ENCODE data around the gene ACTR1A.
"Not testable (repeated sequence)": the region's sequence is repeated elsewhere in the genome, so short reads cannot be mapped to it uniquely, and the experiment has no call there.

ACTR1A gene

DNA sequence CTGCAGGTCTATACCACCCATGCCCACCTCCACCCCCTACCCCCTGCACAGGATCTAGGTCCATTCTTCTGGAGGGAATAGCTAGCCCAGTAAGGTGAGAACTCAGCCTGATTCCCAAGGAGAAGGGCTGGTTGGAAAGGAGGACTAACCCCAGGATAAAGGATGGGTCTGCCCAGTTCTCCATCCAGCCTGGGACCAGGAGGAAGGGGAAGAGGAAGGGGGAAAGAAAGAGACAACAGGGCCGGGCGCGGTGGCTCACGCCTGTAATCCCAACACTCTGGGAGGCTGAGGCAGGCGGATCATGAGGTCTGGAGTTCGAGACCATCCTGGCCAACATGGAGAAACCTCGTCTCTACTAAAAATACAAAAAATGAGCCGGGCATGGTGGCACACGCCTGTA lies 32.5 kb upstream of the ACTR1A start:
- not testable (repeated sequence) for H3K4me3 Mint-ChIP-seq; H3K27ac Mint-ChIP-seq; DNase-seq; H3K9me3 Mint-ChIP-seq; H3K27me3 Mint-ChIP-seq; ATAC-seq (replicated peaks); H3K36me3 Mint-ChIP-seq (ENCODE audit: insufficient read depth)
- H3K4me1 Mint-ChIP-seq (ENCODE audit: low read depth in 2 of 2), result peaks cover 12% of the 10 kb centered on the region in 2 donors

DNA sequence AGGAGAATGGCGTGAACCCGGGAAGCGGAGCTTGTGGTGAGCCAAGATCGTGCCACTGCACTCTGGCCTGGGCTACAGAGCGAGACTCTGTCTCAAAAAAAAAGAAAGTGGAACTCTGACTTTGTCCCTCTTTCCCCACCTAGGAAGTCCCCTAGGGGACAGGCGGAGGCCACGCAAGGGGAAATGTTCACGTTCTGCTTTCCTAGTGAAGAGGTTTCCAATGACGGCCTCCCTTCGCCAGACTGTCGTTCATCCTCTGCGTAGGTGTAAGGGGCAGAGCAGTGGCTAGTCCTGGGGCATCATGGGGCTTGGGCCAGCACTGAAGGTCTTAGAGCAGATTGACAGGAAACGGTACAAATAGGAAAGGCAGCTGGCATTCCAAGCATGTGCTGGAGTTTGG lies 31.8 kb upstream of the ACTR1A start:
- DNase-seq (no peak), ATAC-seq (replicated peaks) (no peak)
- no peaks in the 10 kb centered on the region for H3K9me3 Mint-ChIP-seq
- peaks cover 4% of the 10 kb centered on the region for H3K36me3 Mint-ChIP-seq (ENCODE audit: insufficient read depth)
- peaks cover 12% of the 10 kb centered on the region in 2 donors for H3K4me1 Mint-ChIP-seq (ENCODE audit: low read depth in 2 of 2)
- no peaks in the 10 kb centered on the region for H3K27me3 Mint-ChIP-seq
- H3K4me3 Mint-ChIP-seq, result no peak overlapping the region
- H3K27ac Mint-ChIP-seq, result peak overlapping the region in 1 of 2 donors; percentile 25

DNA sequence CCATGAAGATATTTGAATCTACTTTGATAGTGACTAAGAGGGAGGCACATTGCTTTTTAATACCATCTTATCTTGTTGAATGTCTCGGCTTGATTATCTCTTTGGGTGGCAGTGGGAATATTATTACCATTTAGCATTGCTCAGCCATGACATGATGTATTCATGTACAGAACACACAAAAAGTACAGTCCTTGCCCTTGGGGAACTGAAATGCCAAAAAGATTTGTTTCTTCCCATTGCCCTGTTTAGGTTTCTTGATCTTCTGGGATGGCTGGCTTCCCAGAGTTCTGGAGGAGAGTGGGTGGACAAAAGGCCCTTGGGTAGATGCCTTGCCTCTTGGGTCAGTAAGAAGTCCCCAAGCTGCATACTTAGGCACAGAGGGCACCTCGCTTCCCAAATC lies 25.0 kb upstream of the ACTR1A start:
- ATAC-seq (replicated peaks), result no peak
- no peak overlapping the region for H3K4me3 Mint-ChIP-seq
- DNase-seq, result no peak
- H3K27me3 Mint-ChIP-seq, result no peaks in the 10 kb centered on the region
- H3K36me3 Mint-ChIP-seq (ENCODE audit: insufficient read depth), result peaks cover 24% of the 10 kb centered on the region
- no peak overlapping the region for H3K27ac Mint-ChIP-seq
- peaks cover 5 to 15% of the 10 kb centered on the region in 2 donors for H3K4me1 Mint-ChIP-seq (ENCODE audit: low read depth in 2 of 2)
- H3K9me3 Mint-ChIP-seq, result no peaks in the 10 kb centered on the region

DNA sequence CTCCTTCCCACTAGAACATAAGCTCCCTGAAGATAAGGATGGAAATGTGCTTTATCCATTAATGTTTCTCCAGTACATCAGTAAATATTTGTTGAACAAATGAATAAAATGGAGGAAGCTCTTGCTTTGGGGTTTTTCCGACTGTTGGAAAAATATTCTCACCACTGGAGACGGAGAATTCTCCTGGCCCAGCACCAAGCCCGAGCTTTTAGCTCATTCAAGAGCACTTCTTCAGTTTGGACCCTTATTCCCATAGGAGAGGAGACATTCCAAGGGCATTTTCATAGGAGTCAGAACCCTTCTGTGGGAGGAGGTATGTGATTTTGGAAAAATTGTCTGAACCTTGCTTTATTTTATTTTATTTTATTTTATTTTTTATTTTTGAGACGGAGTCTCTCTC lies 22.2 kb upstream of the ACTR1A start:
- no peaks in the 10 kb centered on the region for H3K9me3 Mint-ChIP-seq
- H3K27me3 Mint-ChIP-seq, result no peaks in the 10 kb centered on the region
- ATAC-seq (replicated peaks), result no peak
- no peak for DNase-seq
- peaks cover 13 to 22% of the 10 kb centered on the region in 2 donors for H3K4me1 Mint-ChIP-seq (ENCODE audit: low read depth in 2 of 2)
- peaks cover 20% of the 10 kb centered on the region for H3K36me3 Mint-ChIP-seq (ENCODE audit: insufficient read depth)
- no peak overlapping the region for H3K27ac Mint-ChIP-seq
- no peak overlapping the region for H3K4me3 Mint-ChIP-seq

DNA sequence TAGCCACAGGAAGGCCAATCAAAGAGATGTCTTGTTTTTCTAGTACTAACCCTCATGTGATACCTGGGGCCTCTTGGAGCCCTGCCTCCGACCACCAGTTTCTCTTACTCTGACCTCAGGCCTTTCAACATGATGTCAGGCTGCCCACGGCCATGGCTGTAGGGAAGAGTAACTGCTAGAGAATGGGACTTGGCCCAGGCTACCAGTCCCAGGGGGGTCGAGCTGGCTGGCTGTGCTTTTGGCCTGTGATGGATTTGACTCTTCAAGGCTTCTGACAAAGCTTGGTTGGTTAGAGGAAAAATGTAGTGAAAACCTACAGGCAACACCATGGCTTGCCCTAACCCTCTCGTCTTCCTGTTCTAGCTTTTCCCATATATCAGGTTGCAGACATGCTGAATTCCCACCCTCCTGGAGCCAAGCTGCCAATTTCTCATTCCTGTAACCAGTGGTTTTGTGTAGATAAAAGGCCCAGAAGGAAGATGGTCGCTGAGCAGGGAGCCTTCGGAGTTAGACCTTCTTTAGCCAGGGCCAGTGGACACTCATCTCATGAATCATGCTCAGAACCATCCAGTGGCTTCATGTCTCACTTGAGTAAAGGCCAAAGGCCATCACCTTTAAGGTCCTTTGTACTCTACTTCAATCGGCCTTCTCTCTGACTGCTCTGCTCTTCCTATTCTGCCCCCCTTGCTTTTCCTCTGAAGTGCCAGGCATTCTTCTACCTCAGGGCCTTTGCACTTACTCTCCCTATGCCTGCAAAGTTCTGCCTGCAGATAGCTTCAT lies 20.9 kb upstream of the ACTR1A start:
- Mint-ChIP-seq H3K27me3 (no peaks in the 10 kb centered on the region), H3K4me1 (ENCODE audit: low read depth in 2 of 2) (peaks cover 13 to 22% of the 10 kb centered on the region in 2 donors), H3K27ac (peak overlapping the region; percentile 20 to 26), H3K4me3 (no peak overlapping the region), H3K36me3 (ENCODE audit: insufficient read depth) (peaks cover 20% of the 10 kb centered on the region), H3K9me3 (no peaks in the 10 kb centered on the region)
- ATAC-seq (replicated peaks) (no peak), DNase-seq (no peak)

DNA sequence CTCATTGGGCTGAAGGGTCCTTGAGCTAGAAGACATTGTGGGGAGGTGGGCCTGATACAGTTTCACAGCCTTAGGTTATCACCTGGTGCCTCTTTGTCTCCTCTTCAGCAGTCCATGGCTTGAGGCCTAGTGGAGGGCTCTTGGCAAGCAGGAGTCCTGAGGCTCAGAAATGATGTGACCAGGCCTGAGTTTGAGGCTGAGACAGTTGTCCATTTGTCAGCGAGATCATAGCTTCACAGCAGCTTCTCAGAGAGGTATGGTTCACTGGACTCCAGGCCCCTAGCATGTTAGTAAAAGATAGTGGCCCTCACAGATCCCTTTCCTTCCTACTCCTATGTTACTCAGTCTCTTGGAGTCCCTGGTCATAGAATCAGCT lies 20.4 kb upstream of the ACTR1A start:
- Mint-ChIP-seq H3K27me3 (no peaks in the 10 kb centered on the region), H3K36me3 (ENCODE audit: insufficient read depth) (peaks cover 20% of the 10 kb centered on the region), H3K27ac (peak overlapping the region in 1 of 2 donors; percentile 20)

DNA sequence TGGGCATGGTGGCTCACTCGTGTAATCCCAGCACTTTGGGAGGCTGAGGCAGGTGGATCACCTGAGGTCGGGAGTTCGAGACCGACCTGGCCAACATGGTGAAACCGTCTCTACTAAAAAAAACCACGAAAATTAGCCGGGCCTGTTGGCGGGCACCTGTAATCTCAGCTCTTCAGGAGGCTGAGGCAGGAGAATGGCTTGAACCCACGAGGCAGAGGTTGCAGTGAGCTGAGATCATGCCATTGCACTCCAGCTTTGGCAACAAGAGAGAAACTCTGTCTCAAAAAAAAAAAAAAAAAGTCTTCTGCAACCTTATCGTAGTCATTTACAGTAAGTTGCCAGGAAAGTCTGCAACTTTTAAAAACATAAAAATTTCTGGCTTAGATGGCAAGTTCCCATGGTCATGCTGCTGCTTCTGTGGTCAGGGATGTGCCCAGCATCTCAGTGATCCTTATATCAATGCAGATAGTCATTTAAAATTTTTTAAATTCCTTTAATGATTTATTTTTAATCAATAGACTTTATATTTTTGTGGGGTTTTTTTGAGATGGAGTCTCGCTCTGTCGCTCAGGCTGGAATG lies 16.8 kb upstream of the ACTR1A start:
- no peaks in the 10 kb centered on the region for H3K27me3 Mint-ChIP-seq
- DNase-seq, result no peak
- ATAC-seq (replicated peaks), result no peak
- H3K9me3 Mint-ChIP-seq, result no peaks in the 10 kb centered on the region
- no peak overlapping the region for H3K4me3 Mint-ChIP-seq
- H3K4me1 Mint-ChIP-seq (ENCODE audit: low read depth in 2 of 2), result peaks cover 14% of the 10 kb centered on the region in 2 donors
- H3K36me3 Mint-ChIP-seq (ENCODE audit: insufficient read depth), result peaks cover 13% of the 10 kb centered on the region
- no peak overlapping the region for H3K27ac Mint-ChIP-seq

More for the DNA sequence above, 20.4 kb upstream of the ACTR1A start:
- no peak overlapping the region for H3K4me3 Mint-ChIP-seq
- H3K9me3 Mint-ChIP-seq, result no peaks in the 10 kb centered on the region
- DNase-seq, result no peak
- no peak for ATAC-seq (replicated peaks)
- peaks cover 13 to 21% of the 10 kb centered on the region in 2 donors for H3K4me1 Mint-ChIP-seq (ENCODE audit: low read depth in 2 of 2)

DNA sequence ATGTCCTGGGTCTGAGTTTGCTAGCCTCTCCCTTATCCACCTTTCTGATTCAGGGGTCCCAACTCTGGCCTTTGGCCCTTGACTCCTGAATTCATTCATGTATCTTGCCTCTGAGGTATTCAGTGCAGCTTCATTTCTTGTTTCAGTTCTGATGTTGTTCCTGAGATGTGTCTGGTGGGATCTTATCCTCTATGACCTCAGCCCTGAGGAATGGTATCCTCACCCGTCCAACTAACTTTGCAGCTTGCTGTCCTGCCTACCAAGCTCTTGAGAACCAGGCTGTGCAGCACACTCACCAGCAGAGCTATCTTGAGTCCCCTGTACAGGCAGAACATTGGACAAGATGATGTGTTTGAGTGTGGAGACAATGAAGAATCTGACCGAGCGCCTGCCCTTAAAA lies 15.0 kb upstream of the ACTR1A start:
- no peak for ATAC-seq (replicated peaks)
- DNase-seq, result no peak

DNA sequence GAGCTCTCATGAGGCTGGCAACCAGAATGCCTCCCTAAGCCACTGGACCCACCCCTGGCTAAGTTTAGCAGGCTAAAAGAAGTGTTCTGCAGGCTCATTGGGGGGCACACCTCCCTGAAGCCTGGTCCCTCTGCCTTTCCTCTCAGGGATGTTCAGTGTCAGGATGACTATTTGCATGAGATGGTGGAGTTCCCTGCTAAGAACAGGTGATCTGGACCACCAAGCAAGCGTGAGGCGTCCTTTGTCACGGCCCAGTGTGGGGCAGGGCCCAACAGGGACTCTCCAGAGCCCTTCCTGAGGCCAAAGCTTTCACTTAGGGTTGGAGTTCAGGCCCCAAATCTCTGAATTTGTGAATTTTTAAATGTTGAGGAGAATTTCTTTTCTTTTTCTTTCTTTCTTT lies 13.2 kb upstream of the ACTR1A start:
- Mint-ChIP-seq H3K27ac (no peak overlapping the region), H3K4me1 (ENCODE audit: low read depth in 2 of 2) (peaks cover 4 to 12% of the 10 kb centered on the region in 2 donors), H3K9me3 (no peaks in the 10 kb centered on the region), H3K36me3 (ENCODE audit: insufficient read depth) (peaks cover 28% of the 10 kb centered on the region), H3K4me3 (no peak overlapping the region), H3K27me3 (no peaks in the 10 kb centered on the region)
- DNase-seq (no peak), ATAC-seq (replicated peaks) (no peak)

More for the DNA sequence above, 15.0 kb upstream of the ACTR1A start:
- Mint-ChIP-seq H3K27ac (peak overlapping the region in 1 of 2 donors; percentile 49), H3K4me1 (ENCODE audit: low read depth in 2 of 2) (peaks cover 11 to 13% of the 10 kb centered on the region in 2 donors), H3K4me3 (no peak overlapping the region), H3K36me3 (ENCODE audit: insufficient read depth) (peaks cover 18% of the 10 kb centered on the region), H3K9me3 (no peaks in the 10 kb centered on the region), H3K27me3 (no peaks in the 10 kb centered on the region)

DNA sequence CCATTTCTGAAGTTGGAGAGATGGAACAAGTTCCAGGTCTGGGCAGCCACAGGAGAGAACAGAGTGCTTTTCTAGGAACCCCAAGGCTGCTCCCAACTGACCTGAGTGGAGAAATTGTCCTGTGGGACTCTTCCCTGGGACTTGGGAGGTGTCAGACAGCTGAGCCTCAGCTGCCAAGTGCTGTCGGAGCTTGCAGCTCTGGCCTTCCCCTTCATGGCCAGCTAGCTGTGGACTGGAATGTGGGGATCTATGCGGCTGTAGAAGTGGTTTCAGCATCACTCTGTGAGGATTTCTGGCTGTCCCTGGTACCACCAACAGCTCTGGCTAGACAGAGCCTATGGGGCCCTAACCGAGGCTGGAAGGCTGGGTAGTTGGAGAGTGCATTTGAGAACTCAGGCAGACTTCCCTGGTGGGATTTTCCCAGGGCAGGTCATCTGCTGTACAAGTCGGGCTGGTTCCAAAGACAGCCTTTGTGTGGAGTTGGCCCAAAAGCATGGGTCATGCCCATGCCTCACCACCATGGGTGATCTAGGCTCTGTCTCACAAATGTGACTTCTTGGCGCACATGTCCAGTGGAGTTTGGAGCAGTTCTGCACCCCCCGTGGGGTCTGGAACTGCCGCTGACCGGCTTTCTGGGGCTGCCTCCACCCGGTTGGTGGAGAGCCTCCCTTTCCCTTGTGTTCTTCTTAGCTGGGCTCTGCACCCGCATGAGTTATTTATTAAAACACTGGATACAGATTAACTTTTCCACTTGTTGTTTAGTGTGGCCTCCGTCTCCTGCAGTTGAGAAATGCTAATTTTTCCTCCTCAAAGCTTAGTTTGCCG lies 12.2 kb upstream of the ACTR1A start:
- H3K36me3 Mint-ChIP-seq (ENCODE audit: insufficient read depth), result peaks cover 32% of the 10 kb centered on the region
- no peak for ATAC-seq (replicated peaks)
- H3K27ac Mint-ChIP-seq, result peak overlapping the region in 1 of 2 donors; percentile 28
- DNase-seq, result no peak
- no peaks in the 10 kb centered on the region for H3K9me3 Mint-ChIP-seq
- H3K4me1 Mint-ChIP-seq (ENCODE audit: low read depth in 2 of 2), result peaks cover 0 to 9% of the 10 kb centered on the region in 2 donors
- no peaks in the 10 kb centered on the region for H3K27me3 Mint-ChIP-seq
- no peak overlapping the region for H3K4me3 Mint-ChIP-seq

DNA sequence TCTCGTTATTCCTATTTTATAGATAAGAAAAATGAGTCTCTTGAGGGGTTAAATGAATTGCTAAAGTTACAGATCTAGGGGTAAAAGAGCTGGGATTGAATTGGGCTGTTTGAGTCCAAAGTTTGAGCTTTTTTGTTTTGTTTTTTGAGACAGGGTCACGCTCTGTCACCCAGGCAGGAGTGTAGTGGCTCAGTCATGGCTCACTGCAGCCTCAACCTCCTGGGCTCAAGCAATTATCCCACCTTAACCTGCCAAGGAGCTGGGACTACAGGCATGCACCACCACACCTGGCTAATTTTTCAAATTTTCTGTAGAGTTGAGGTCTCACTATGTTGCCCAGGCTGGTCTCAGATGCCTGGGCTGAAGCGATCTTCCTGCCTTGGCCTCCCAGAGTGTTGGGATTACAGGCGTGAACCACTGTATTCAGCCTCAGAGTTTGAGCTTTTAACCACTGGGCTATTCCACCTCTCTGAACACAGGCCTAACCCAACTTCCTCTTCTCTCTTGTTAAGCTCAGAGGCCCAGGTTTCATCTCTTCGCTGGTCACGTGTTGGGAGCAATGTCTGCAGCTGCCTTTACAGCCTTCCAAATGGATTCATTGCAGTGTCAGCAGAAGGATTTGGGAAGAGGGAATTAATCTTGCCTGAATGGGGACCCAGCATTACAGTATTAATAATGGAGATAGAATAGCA lies 9.2 kb upstream of the ACTR1A start:
- H3K27ac Mint-ChIP-seq, result no peak overlapping the region
- peaks cover 33% of the 10 kb centered on the region for H3K36me3 Mint-ChIP-seq (ENCODE audit: insufficient read depth)
- no peaks in the 10 kb centered on the region for H3K27me3 Mint-ChIP-seq
- ATAC-seq (replicated peaks) (no peak), DNase-seq (no peak)
- H3K4me1 Mint-ChIP-seq (ENCODE audit: low read depth in 2 of 2), result peaks cover 8 to 13% of the 10 kb centered on the region in 2 donors
- no peaks in the 10 kb centered on the region for H3K9me3 Mint-ChIP-seq
- no peak overlapping the region for H3K4me3 Mint-ChIP-seq

DNA sequence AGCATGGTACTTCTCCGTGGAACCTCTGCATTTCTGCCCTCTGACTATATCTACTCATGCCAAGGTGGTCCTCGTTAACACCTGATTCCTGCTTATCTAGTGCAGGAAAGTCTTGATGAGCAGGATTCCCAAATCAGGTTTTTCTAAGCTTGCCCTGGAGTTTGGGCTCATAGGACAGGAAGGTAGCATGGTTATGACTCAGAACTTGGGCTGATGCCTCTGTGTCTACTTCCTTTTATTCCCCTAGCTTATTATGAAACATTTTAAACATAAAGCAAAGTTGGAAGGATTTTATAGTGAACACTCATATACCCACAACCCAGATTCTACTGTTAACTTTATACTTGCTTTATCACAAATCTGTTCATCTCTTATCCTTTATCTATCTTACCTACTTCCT lies 6.9 kb upstream of the ACTR1A start:
- H3K4me1 Mint-ChIP-seq (ENCODE audit: low read depth in 2 of 2), result peaks cover 21 to 26% of the 10 kb centered on the region in 2 donors
- H3K36me3 Mint-ChIP-seq (ENCODE audit: insufficient read depth), result peaks cover 29% of the 10 kb centered on the region
- no peaks in the 10 kb centered on the region for H3K27me3 Mint-ChIP-seq
- no peak overlapping the region for H3K27ac Mint-ChIP-seq
- no peak overlapping the region for H3K4me3 Mint-ChIP-seq
- H3K9me3 Mint-ChIP-seq, result no peaks in the 10 kb centered on the region
- DNase-seq, result no peak
- ATAC-seq (replicated peaks), result no peak

DNA sequence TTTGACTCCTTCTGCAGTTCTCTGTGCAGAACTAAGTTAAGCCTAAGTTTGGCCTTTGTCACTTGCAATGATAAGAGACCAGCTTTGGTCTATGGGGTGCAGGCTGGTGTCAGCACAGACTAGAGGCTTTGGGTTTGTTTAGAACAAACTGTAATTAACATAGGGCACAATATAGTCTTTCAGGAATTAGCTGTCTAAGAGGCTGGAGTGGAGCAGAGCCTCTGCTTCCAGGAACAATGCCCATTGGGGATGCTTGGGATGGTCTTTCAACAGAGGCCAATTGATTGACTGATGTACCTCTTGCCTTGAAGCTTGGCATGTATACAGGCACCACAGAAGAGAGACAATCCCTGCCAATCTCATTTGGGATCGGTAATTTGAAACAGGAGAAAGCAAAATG lies 6.0 kb upstream of the ACTR1A start:
- ATAC-seq (replicated peaks) (no peak), DNase-seq (no peak)
- Mint-ChIP-seq H3K27ac (peak overlapping the region in 1 of 2 donors; percentile 23), H3K4me3 (no peak overlapping the region), H3K27me3 (no peaks in the 10 kb centered on the region), H3K36me3 (ENCODE audit: insufficient read depth) (peaks cover 24% of the 10 kb centered on the region), H3K4me1 (ENCODE audit: low read depth in 2 of 2) (peaks cover 24 to 30% of the 10 kb centered on the region in 2 donors), H3K9me3 (no peaks in the 10 kb centered on the region)
